K562 (cell line): ENCODE data around the gene SPEM3. TPM values are rescaled to one million over a fixed set of nuclear protein-coding genes. Genes with fewer than 3 reads are reported as not detected.
"Not testable (repeated sequence)": the region's sequence is repeated elsewhere in the genome, so short reads cannot be mapped to it uniquely, and the experiment has no call there.

Source experiments
- ATAC-seq: fragments of 200-7000 bp; cut with Tn5 transposase; 3 replicates; pipeline ENCODE4 v1.9.1; 2020; ENCODE audit warnings: moderate library complexity
- BruUV-seq: library from RNA; stranded (reverse); fragments of 400-500 nt; replicated peaks from 2 replicates; lab custom pipeline; 2021; lab: Mats Ljungman, UMichigan
- CTCF ChIA-PET: fragments of 300-600 bp; formaldehyde crosslinking; extraction: SDS; loops from one replicate; lab custom pipeline; 2021; ENCODE audit warnings: low intra/inter-chr PET ratio; lab: Yijun Ruan, JAX
- POLR2A ChIA-PET: fragments of 300-600, 350-650 bp; sonication (Branson Sonifier 250); formaldehyde crosslinking; extraction: SDS; loops from one replicate; lab custom pipeline; 2021; ENCODE audit warnings: antibody characterized with exemption, inconsistent platforms; lab: Yijun Ruan, JAX
- DNase-seq, 4 experiments: peaks; one replicate each; pipeline versions ENCODE4 v3.0.0 to v3.0.0-alpha.2; 2011 to 2018; ENCODE audit warnings: low spot score in 3 of 4, mixed read lengths in 3 of 4; ENCODE audit errors: extremely low read depth in 1 of 4
- FAIRE-seq: peaks from 2 replicates; lab custom pipeline; 2011; peaks lifted over from hg19 to GRCh38; lab: Jason Lieb, UNC
- H2AFZ ChIP-seq: 2 replicates; pipeline ENCODE4 v1.6.0; 2011; ENCODE audit warnings: low read depth, low read length, control low read depth, inconsistent platforms
- H3K27ac ChIP-seq: fragments of 200-600 bp; 3 replicates; pipeline ENCODE4 v1.8.0; 2011; ENCODE audit warnings: low read depth, mild to moderate bottlenecking, control low read depth, inconsistent platforms, low read length, moderate library complexity, mixed read lengths; ENCODE audit errors: extremely low read depth
- H3K27me3 ChIP-seq, 2 experiments: fragments of 300-600 bp in 1 of 2; 2 replicates in 1 of 2; 3 replicates in 1 of 2; pipeline versions ENCODE4 v1.6.0 to v1.8.0; 2011; ENCODE audit warnings: inconsistent platforms in 2 of 2, low read length in 2 of 2, mild to moderate bottlenecking in 1 of 2, mixed read lengths in 1 of 2, moderate library complexity in 1 of 2; ENCODE audit not compliant: control insufficient read depth in 2 of 2, insufficient read depth in 2 of 2
- H3K36me3 ChIP-seq: fragments of 300-600 bp; 3 replicates; pipeline ENCODE4 v1.8.0; 2011; ENCODE audit warnings: mild to moderate bottlenecking, low read length, inconsistent platforms; ENCODE audit not compliant: control insufficient read depth, insufficient read depth
- H3K4me1 ChIP-seq, 2 experiments: fragments of 200-600 bp in 1 of 2; replicated peaks in 1 of 2; 2 replicates in 1 of 2; 3 replicates in 1 of 2; pipeline versions ENCODE4 v1.5.1 to v1.8.0; 2011; ENCODE audit warnings: inconsistent platforms in 2 of 2, low read length in 2 of 2, mild to moderate bottlenecking in 1 of 2, mixed read lengths in 1 of 2, moderate library complexity in 1 of 2; ENCODE audit not compliant: control insufficient read depth in 2 of 2, insufficient read depth in 2 of 2
- H3K4me2 ChIP-seq: 2 replicates; pipeline ENCODE4 v1.6.1; 2011; ENCODE audit warnings: low read length, control low read depth, inconsistent platforms, mixed read lengths; ENCODE audit not compliant: insufficient read depth
- H3K4me3 ChIP-seq: fragments of 200-600 bp; sonication (generic), shearing (Covaris generic); 2 replicates; pipeline ENCODE4 v1.5.1; 2016; ENCODE audit warnings: control low read depth, inconsistent platforms
- H3K79me2 ChIP-seq: fragments of 200-600 bp; 3 replicates; pipeline ENCODE4 v1.8.0; 2011; ENCODE audit warnings: low read length, inconsistent platforms; ENCODE audit not compliant: control insufficient read depth, insufficient read depth
- H3K9ac ChIP-seq, 2 experiments: 2 replicates each; pipeline versions ENCODE4 v1.6.0 to v1.6.1; 2011; ENCODE audit warnings: low read depth in 2 of 2, low read length in 2 of 2, control low read depth in 1 of 2, inconsistent platforms in 1 of 2, mild to moderate bottlenecking in 1 of 2, mixed read lengths in 1 of 2; ENCODE audit not compliant: insufficient read depth in 1 of 2
- H3K9me1 ChIP-seq: one replicate; pipeline ENCODE4 v1.6.0; 2011; ENCODE audit warnings: inconsistent platforms, mild to moderate bottlenecking, low read length, moderate library complexity; ENCODE audit not compliant: control insufficient read depth, insufficient read depth
- H3K9me3 ChIP-seq: replicated peaks from 2 replicates; pipeline ENCODE4 v1.5.1; 2011; ENCODE audit warnings: low read depth, low read length, inconsistent platforms; ENCODE audit not compliant: control insufficient read depth, insufficient read depth
- H4K20me1 ChIP-seq: replicated peaks from 2 replicates; pipeline ENCODE4 v1.6.1; 2011; ENCODE audit warnings: low read length, inconsistent platforms, mixed read lengths; ENCODE audit not compliant: control insufficient read depth, insufficient read depth
- WGBS: fragments of 100-300 bp; shearing (Covaris generic); methylation state at CpG from one replicate; pipeline ENCODE4 v1.1.6; 2016; ENCODE audit warnings: low coverage, mixed read lengths; ENCODE audit not compliant: insufficient coverage; ENCODE audit errors: missing lambda C conversion rate; 5-methylcytosine and 5-hydroxymethylcytosine counted together
- in situ Hi-C: fragments of 300-500 bp; cut with MboI; formaldehyde crosslinking; loops from 4 replicates; pipeline ENCODE4 v1.15.0; 2018; ENCODE audit warnings: inconsistent platforms, mixed read lengths
- intact Hi-C: fragments of 100-400 bp; cut with micrococcal nuclease; formaldehyde crosslinking; loops from 2 replicates; pipeline ENCODE4 v1.14.2; 2022
- polyA plus RNA-seq, 8 experiments: library from polyadenylated mRNA; depleted of rRNA in 4 of 8; stranded (reverse) in 5 of 8; unstranded in 3 of 8; fragments of >200 nt; fragmentation: Nextera tagmentation in 2 of 8; fragmentation: Illumina TruSeq in 1 of 8; extraction: Ambion mirVana in 2 of 8; extraction: Trizol in 1 of 8; gene quantifications; 2 replicates each; pipeline versions ENCODE4 v1.2.1 to v1.2.3, GENCODE V29; 2011 to 2014; ENCODE audit warnings: inconsistent platforms in 1 of 8, missing spikeins in 1 of 8
- total RNA-seq, 7 experiments: library from RNA; depleted of rRNA in 6 of 7; stranded (reverse); fragments of >200 nt in 6 of 7; fragmentation: Illumina TruSeq in 2 of 7; extraction: Trizol in 2 of 7; gene quantifications; 2 replicates each; pipeline versions ENCODE4 v1.2.1 to v1.2.3, GENCODE V29; 2011 to 2021; ENCODE audit warnings: low replicate concordance in 1 of 7

SPEM3 gene
- total and polyA plus RNA-seq, 9 of the 15 experiments (the other 6 are each of a cell fraction or from before 2014, with no cell fraction given) = not detected

GRCh38 chr17:7481842-7482741, 53.4 kb downstream of the SPEM3 start:
- CTCF ChIA-PET, FAIRE-seq, BruUV-seq, H3K4me2 ChIP-seq, H4K20me1 ChIP-seq, DNase-seq, H2AFZ ChIP-seq, H3K9me1 ChIP-seq, H3K27me3 ChIP-seq, in situ Hi-C loops, ATAC-seq, H3K4me3 ChIP-seq, H3K36me3 ChIP-seq, H3K9me3 ChIP-seq: not testable (repeated sequence)
- 80% methylated on average over 22 of the region's 31 CpGs for WGBS
- Histone ChIP-seq H3K79me2 (peaks cover 58% of the 10 kb centered on the region), H3K4me1 (peaks cover 24 to 55% of the 10 kb centered on the region in 2 experiments; a peak in 4 of 5 replicates), H3K27ac (peak overlapping the region; percentile 100; the same call in 2 of the 3 replicates), H3K9ac (peak overlapping the region; percentile 96 to 99; a peak in 3 of 4 replicates)
- intact Hi-C loops = loop anchor here (5.0 kb wide), 3 partner anchors 45 to 130 kb away; partner anchors contain the start of genes FGF11, KCTD11, TMEM102 and TMEM256
- POLR2A ChIA-PET = interaction anchor here (0.7 to 1.3 kb wide), 2 partner anchors 15 to 78 kb away, joined by 3 read pairs; partner anchors contain the start of gene TMEM256

Other genes with a start within 250 kb of the SPEM3 start
Only the 7 nearest of the 39 such genes appear.
- 69.4 and 91.5 TPM in 2 replicates for gene TMEM256, start 24.8 kb upstream of the SPEM3 start, total RNA-seq (2014; rRNA removed)
- gene TMEM256, start 24.8 kb upstream of the SPEM3 start, total RNA-seq (2014; rRNA removed; fragmentation: Illumina TruSeq; extraction: Trizol) = 46.4 and 51.0 TPM in 2 replicates
- gene TMEM256, start 24.8 kb upstream of the SPEM3 start, total RNA-seq (2015; rRNA removed; fragmentation: Illumina TruSeq; extraction: Trizol) = 52.1 and 59.6 TPM in 2 replicates
- gene TMEM256, start 24.8 kb upstream of the SPEM3 start, total RNA-seq (2021) = 60.1 and 67.5 TPM in 2 replicates
- gene TMEM256, start 24.8 kb upstream of the SPEM3 start, polyA plus RNA-seq (2011; rRNA removed) = 68.5 and 83.9 TPM in 2 replicates
- gene TMEM256, start 24.8 kb upstream of the SPEM3 start, polyA plus RNA-seq (2014; fragmentation: Illumina TruSeq; extraction: Trizol) = 43.4 and 64.8 TPM in 2 replicates
- 100 to 1,000 TPM; 114 to 117 TPM for gene TMEM256, start 24.8 kb upstream of the SPEM3 start, polyA plus RNA-seq (2014; fragmentation: Nextera tagmentation; extraction: Ambion mirVana)
- gene TMEM256, start 24.8 kb upstream of the SPEM3 start, polyA plus RNA-seq (2014; rRNA removed) = 177 and 191 TPM in 2 replicates
- 0.77 and 1.1 TPM in 2 replicates for gene NLGN2, start 21.0 kb upstream of the SPEM3 start, total RNA-seq (2014; rRNA removed)
- gene NLGN2, start 21.0 kb upstream of the SPEM3 start, total RNA-seq (2014; rRNA removed; fragmentation: Illumina TruSeq; extraction: Trizol) = 0.26 and 0.40 TPM in 2 replicates
- gene NLGN2, start 21.0 kb upstream of the SPEM3 start, total RNA-seq (2015; rRNA removed; fragmentation: Illumina TruSeq; extraction: Trizol) = 0.72 and 0.87 TPM in 2 replicates
- 7.8 TPM in 2 replicates for gene NLGN2, start 21.0 kb upstream of the SPEM3 start, total RNA-seq (2021)
- gene NLGN2, start 21.0 kb upstream of the SPEM3 start, polyA plus RNA-seq (2011; rRNA removed) = 1.2 and 3.7 TPM in 2 replicates
- gene NLGN2, start 21.0 kb upstream of the SPEM3 start, polyA plus RNA-seq (2014; fragmentation: Illumina TruSeq; extraction: Trizol) = 4.2 and 4.4 TPM in 2 replicates
- gene NLGN2, start 21.0 kb upstream of the SPEM3 start, polyA plus RNA-seq (2014; fragmentation: Nextera tagmentation; extraction: Ambion mirVana) = under 1 TPM; 0.11 to 0.15 TPM
- gene NLGN2, start 21.0 kb upstream of the SPEM3 start, polyA plus RNA-seq (2014; rRNA removed) = 4.3 and 5.5 TPM in 2 replicates
- not detected in 2 replicates for gene SPEM1, start 8.5 kb upstream of the SPEM3 start, total RNA-seq (2014; rRNA removed)
- gene SPEM1, start 8.5 kb upstream of the SPEM3 start, total RNA-seq (2014; rRNA removed; fragmentation: Illumina TruSeq; extraction: Trizol) = not detected in 2 replicates
- not detected in 2 replicates for gene SPEM1, start 8.5 kb upstream of the SPEM3 start, total RNA-seq (2015; rRNA removed; fragmentation: Illumina TruSeq; extraction: Trizol)
- gene SPEM1, start 8.5 kb upstream of the SPEM3 start, total RNA-seq (2021) = not detected in 2 replicates
- gene SPEM1, start 8.5 kb upstream of the SPEM3 start, polyA plus RNA-seq (2011; rRNA removed) = not detected in 2 replicates
- not detected in 2 replicates for gene SPEM1, start 8.5 kb upstream of the SPEM3 start, polyA plus RNA-seq (2014; fragmentation: Illumina TruSeq; extraction: Trizol)
- gene SPEM1, start 8.5 kb upstream of the SPEM3 start, polyA plus RNA-seq (2014; fragmentation: Nextera tagmentation; extraction: Ambion mirVana) = not detected
- gene SPEM1, start 8.5 kb upstream of the SPEM3 start, polyA plus RNA-seq (2014; rRNA removed) = not detected in 2 replicates
- gene SPEM2, start 3.2 kb upstream of the SPEM3 start, total RNA-seq (2014; rRNA removed) = not detected in 2 replicates
- not detected in 2 replicates for gene SPEM2, start 3.2 kb upstream of the SPEM3 start, total RNA-seq (2014; rRNA removed; fragmentation: Illumina TruSeq; extraction: Trizol)
- gene SPEM2, start 3.2 kb upstream of the SPEM3 start, total RNA-seq (2015; rRNA removed; fragmentation: Illumina TruSeq; extraction: Trizol) = not detected in 2 replicates
- not detected in 2 replicates for gene SPEM2, start 3.2 kb upstream of the SPEM3 start, total RNA-seq (2021)
- not detected in 2 replicates for gene SPEM2, start 3.2 kb upstream of the SPEM3 start, polyA plus RNA-seq (2011; rRNA removed)
- gene SPEM2, start 3.2 kb upstream of the SPEM3 start, polyA plus RNA-seq (2014; fragmentation: Illumina TruSeq; extraction: Trizol) = not detected in 2 replicates
- gene SPEM2, start 3.2 kb upstream of the SPEM3 start, polyA plus RNA-seq (2014; fragmentation: Nextera tagmentation; extraction: Ambion mirVana) = not detected
- gene SPEM2, start 3.2 kb upstream of the SPEM3 start, polyA plus RNA-seq (2014; rRNA removed) = not detected in 2 replicates
- 5.9 and 6.7 TPM in 2 replicates for gene TMEM102, start 6.6 kb downstream of the SPEM3 start, total RNA-seq (2014; rRNA removed)
- gene TMEM102, start 6.6 kb downstream of the SPEM3 start, total RNA-seq (2014; rRNA removed; fragmentation: Illumina TruSeq; extraction: Trizol) = 1.1 and 1.5 TPM in 2 replicates
- 2.7 and 3.2 TPM in 2 replicates for gene TMEM102, start 6.6 kb downstream of the SPEM3 start, total RNA-seq (2015; rRNA removed; fragmentation: Illumina TruSeq; extraction: Trizol)
- 6.9 and 7.6 TPM in 2 replicates for gene TMEM102, start 6.6 kb downstream of the SPEM3 start, total RNA-seq (2021)
- 1.3 and 2.5 TPM in 2 replicates for gene TMEM102, start 6.6 kb downstream of the SPEM3 start, polyA plus RNA-seq (2011; rRNA removed)
- gene TMEM102, start 6.6 kb downstream of the SPEM3 start, polyA plus RNA-seq (2014; fragmentation: Illumina TruSeq; extraction: Trizol) = 3.0 and 5.0 TPM in 2 replicates
- under 1 TPM in 1 of 2 experiments, not detected in 1; 0.03 TPM for gene TMEM102, start 6.6 kb downstream of the SPEM3 start, polyA plus RNA-seq (2014; fragmentation: Nextera tagmentation; extraction: Ambion mirVana)
- gene TMEM102, start 6.6 kb downstream of the SPEM3 start, polyA plus RNA-seq (2014; rRNA removed) = 4.0 and 4.5 TPM in 2 replicates
- 3.0 and 3.5 TPM in 2 replicates for gene FGF11, start 10.7 kb downstream of the SPEM3 start, total RNA-seq (2014; rRNA removed)
- 2.7 and 3.2 TPM in 2 replicates for gene FGF11, start 10.7 kb downstream of the SPEM3 start, total RNA-seq (2014; rRNA removed; fragmentation: Illumina TruSeq; extraction: Trizol)
- gene FGF11, start 10.7 kb downstream of the SPEM3 start, total RNA-seq (2015; rRNA removed; fragmentation: Illumina TruSeq; extraction: Trizol) = 2.2 and 3.3 TPM in 2 replicates
- 4.4 and 5.8 TPM in 2 replicates for gene FGF11, start 10.7 kb downstream of the SPEM3 start, total RNA-seq (2021)
- 4.7 and 10.4 TPM in 2 replicates for gene FGF11, start 10.7 kb downstream of the SPEM3 start, polyA plus RNA-seq (2011; rRNA removed)
- gene FGF11, start 10.7 kb downstream of the SPEM3 start, polyA plus RNA-seq (2014; fragmentation: Illumina TruSeq; extraction: Trizol) = 6.1 and 7.5 TPM in 2 replicates
- gene FGF11, start 10.7 kb downstream of the SPEM3 start, polyA plus RNA-seq (2014; fragmentation: Nextera tagmentation; extraction: Ambion mirVana) = 1 to 10 TPM; 1.2 to 1.4 TPM
- 3.2 and 3.4 TPM in 2 replicates for gene FGF11, start 10.7 kb downstream of the SPEM3 start, polyA plus RNA-seq (2014; rRNA removed)
- gene CHRNB1, start 16.2 kb downstream of the SPEM3 start, total RNA-seq (2014; rRNA removed) = 4.7 and 5.0 TPM in 2 replicates
- 4.8 and 5.1 TPM in 2 replicates for gene CHRNB1, start 16.2 kb downstream of the SPEM3 start, total RNA-seq (2014; rRNA removed; fragmentation: Illumina TruSeq; extraction: Trizol)
- gene CHRNB1, start 16.2 kb downstream of the SPEM3 start, total RNA-seq (2015; rRNA removed; fragmentation: Illumina TruSeq; extraction: Trizol) = 6.3 and 6.6 TPM in 2 replicates
- gene CHRNB1, start 16.2 kb downstream of the SPEM3 start, total RNA-seq (2021) = 4.5 and 4.9 TPM in 2 replicates
- gene CHRNB1, start 16.2 kb downstream of the SPEM3 start, polyA plus RNA-seq (2011; rRNA removed) = 7.5 and 7.6 TPM in 2 replicates
- 11.5 and 12.3 TPM in 2 replicates for gene CHRNB1, start 16.2 kb downstream of the SPEM3 start, polyA plus RNA-seq (2014; fragmentation: Illumina TruSeq; extraction: Trizol)
- gene CHRNB1, start 16.2 kb downstream of the SPEM3 start, polyA plus RNA-seq (2014; fragmentation: Nextera tagmentation; extraction: Ambion mirVana) = 10 to 100 TPM in 1 of 2 experiments, 1 to 10 TPM in 1; 8.2 to 11.3 TPM
- 6.8 and 7.9 TPM in 2 replicates for gene CHRNB1, start 16.2 kb downstream of the SPEM3 start, polyA plus RNA-seq (2014; rRNA removed)